UCSD-AML1 (cell line): ENCODE measurements around the gene SOX6.
A peak's percentile ranks its signal among the peaks of the same experiment; 100 is the strongest.

Experiments used
- DNase-seq: peaks from one replicate; lab custom pipeline; 2025; ENCODE audit not compliant: unreplicated experiment; lab: John Stamatoyannopoulos, UW

SOX6 gene

GRCh38 chr11:16321148-16321547, 35.2 kb downstream of the SOX6 start:
- DNase-seq, result no peak

- DNase-seq, result no peak
Measured at GRCh38 chr11:16318320-16318719, 38.0 kb downstream of the SOX6 start.

- DNase-seq, result no peak
Measured at GRCh38 chr11:16317712-16318111, 38.6 kb downstream of the SOX6 start.

DNA sequence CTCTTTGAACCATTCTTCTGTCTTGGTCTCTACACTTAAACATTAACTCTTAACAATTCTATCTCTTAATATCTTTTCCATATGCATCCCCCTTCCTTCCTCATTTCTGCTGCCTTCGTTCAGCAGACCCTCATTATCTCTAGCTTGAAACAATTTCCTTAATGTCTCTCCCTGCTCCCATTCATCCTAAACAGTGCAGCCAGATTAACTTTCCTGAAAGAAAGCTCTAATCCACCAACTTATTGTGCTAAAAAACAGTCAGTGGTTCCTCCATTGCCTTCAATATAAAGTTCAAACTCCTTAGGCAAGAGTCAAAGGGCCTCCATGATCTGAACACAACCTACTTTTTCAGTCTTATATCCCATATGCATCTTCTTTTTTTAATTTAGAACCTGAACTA, 42.5 kb downstream of the SOX6 start:
- DNase-seq, result no peak

DNA sequence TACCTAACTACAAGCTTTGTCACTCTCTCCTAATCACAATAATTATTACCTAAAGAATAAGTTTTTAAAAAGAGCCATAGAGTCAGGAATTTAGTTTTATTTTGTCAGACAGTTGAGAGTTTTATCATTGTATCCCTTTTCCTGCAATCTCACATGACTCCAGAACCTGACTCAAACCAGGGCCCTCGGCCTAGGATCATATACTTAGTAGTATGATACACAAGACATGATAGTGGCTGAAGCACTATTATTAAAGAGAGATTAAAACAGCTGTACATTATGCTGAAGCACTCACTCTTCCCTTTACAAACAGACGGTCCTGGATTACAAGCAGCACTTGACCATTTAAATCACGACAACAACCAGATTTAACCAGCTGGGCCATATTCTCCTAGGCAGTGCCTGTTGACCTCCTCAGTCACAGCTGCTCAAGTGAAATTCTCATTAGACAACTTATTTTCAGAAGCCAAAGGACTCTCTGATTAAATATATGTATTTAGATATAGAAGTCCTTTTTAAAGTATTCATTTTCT, 44.0 kb downstream of the SOX6 start:
- DNase-seq, result no peak

DNA sequence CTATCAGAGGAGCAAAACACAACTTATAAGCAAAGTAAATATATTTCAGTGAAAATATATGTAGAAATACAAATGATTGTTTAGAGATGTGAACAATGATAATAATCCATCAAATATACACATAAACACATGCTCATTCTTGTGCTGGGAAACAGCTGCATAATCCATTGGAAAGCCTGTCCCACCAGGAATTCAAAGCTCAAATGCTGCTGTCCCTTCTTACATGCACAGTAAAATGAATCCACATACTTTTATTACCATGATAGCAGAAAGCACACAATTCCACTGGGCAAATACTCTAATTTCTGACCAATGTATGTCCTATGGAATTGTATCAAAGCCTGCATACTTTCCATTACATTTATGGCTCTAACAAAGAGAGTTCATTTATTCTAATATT, 44.5 kb downstream of the SOX6 start:
- no peak for DNase-seq

DNA sequence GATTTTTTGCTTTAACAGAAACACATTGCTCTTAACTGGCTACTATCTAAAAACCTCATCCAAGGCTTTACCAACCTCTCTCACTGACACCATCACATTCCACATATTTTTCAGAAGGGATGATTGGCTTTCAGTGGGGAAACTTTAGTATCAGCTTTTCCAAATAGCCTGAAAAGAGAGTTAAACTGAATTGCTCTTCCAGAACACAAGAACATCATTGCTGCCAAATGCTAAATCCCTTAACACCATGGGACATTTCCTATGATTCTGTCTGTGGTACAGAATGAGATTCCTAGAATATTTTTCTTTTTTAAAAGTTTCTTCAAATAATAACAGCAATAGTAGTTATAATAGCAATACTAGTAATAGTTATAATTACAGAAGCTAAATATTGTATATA, 45.4 kb downstream of the SOX6 start:
- DNase-seq, result no peak

GRCh38 chr11:16309226-16309625, 47.1 kb downstream of the SOX6 start:
- DNase-seq, result no peak

- no peak for DNase-seq
Measured at GRCh38 chr11:16301462-16301861, 54.9 kb downstream of the SOX6 start.

DNA sequence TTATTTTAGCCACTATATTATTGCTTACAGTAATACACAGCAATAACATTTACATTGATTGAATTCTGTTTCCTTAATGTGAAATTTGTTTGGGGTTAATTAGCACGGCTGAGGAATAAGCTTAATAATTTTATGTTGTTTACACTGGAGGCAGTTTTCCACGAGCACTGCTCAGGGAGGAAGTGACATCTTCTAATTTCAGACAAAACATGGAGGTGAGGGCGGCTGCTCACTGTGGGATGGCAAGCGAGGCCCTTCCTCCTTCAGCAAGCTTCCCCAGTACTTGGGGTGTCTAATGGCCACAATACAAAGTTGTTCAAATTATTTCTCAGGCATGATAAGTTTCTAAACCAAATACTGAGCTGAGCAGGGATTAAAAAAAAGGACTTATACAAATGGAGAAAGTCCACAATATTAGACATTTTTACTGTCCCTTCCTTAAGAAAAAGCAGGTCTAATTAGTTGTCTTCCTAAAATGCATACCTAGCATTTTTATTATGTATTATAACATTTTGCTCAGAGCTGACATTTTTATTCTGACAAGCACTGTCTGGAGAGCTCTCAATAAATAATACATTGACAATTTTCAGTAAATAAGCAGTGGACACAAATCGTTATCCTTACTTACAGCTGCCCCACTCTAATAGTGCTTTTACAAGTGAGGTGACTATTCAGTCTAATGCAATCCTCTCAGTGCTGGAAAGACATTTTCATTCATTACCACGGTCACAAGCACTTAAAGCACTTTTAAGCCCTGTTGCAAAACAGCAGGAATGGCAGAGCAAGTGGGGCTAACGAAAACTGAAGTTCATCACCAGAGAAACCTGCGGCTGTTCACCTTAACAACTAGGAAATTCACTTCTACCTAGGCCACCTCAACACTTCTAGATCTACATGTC, 56.2 kb downstream of the SOX6 start:
- DNase-seq, result no peak

GRCh38 chr11:16299390-16299789, 57.0 kb downstream of the SOX6 start:
- DNase-seq, result no peak

DNA sequence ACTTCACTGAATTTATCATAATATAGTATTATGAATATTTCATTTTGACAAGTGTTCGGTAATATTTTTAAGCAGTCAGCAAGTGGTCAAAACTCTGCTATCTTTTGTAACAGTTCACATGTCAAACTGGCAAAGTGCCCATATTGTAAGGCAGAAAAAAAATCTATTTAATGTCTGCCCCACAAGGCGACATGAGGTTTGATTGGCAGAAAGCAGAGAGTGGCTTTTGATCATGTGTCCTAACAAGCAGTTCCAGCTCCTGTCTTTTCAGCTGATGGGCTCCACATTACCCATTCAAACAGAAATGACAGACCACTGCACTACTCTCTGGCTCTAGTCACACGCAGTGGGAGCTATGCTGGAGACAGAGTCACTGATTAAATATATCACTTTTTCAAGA, 59.0 kb downstream of the SOX6 start:
- peak; percentile 0 for DNase-seq

DNA sequence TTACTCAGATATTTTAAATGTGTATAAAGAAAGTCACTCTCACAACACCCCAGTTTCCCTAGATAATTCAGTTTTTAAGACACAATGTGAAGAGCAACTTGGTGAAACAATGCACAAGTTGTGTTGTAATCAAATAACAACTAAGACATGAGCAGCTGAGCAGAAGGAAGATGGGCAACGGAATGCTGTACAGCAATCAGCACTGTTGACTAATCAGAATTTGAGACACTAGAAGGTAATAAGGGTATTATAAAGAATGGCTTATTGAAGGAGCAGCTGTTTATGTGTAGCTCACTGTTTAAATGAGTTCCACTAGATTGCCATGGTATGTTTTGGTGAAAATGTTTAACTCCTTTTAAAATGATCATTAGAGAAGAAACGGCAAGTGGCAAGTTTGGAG, 60.1 kb downstream of the SOX6 start:
- no peak for DNase-seq

DNA sequence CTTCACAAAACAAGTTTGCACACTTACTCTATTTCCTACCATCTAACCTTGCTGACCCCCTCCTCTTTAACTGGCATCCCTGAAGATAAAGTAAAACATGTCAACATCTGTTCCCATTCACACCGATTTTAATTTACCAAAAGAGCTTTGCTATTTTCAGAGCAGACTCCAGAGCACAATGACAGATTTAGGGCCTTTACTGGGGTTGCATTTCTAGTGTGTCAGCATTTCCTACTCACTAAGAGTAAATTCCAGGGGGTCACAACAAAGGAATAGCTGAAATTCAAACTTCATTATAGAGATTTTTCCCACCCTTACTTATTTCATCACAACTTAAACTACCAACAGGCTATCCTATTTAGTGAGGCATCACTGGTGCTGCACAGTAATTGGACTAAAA, 60.8 kb downstream of the SOX6 start:
- no peak for DNase-seq

- no peak for DNase-seq
Measured at GRCh38 chr11:16293204-16293681, 63.1 kb downstream of the SOX6 start.

DNA sequence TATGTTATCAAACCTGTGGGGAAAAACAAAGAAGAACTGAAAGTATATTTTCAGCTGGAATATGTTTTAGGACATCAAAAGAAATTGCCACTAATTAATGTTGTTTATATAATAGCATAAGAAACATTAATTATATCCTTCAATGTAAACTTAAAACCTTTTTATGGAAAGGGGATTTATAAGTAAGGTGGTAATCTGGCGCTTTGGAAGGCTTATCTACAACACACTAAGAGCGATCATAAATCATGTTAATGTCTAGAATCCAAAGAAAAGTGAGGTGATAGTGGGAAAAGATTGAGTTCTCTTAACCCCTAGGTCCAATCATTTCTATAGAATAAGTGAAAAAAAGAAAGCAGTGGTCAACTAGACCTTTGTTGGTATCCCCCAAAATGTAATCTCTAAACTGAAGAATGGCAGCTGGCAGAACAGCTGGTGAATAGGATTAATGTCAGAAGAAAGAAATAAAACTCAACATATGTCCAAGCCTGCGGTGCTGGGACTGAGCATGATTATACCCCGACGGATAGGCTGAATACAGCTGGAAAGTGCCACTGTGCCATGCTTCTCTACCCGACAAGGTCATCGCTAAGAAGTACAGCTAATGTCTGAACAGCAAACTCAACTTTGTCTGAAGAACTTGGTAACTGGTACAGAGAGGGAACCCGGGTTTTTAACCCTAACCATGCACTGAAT, 64.0 kb downstream of the SOX6 start:
- DNase-seq, result peak; percentile 0

GRCh38 chr11:16291729-16292128, 64.6 kb downstream of the SOX6 start:
- DNase-seq, result no peak

DNA sequence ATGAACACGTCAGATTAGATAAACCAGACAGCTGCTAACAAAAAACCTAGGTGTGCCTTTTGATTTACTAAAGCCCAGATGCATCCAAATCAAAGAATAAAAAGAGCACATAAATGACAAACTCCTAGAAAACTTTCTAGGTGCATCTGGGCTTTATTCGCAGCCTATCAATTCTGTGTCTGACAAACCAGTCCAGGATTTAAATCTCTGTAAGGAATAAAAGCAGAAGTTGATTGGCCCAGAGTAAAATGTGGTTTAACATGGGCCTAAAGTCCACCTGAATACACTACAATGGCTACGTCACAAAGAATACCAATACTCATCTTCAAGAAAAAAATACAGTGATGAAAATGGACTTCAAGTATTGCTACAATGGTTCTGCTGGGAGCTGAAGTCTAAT, 66.8 kb downstream of the SOX6 start:
- DNase-seq, result no peak

DNA sequence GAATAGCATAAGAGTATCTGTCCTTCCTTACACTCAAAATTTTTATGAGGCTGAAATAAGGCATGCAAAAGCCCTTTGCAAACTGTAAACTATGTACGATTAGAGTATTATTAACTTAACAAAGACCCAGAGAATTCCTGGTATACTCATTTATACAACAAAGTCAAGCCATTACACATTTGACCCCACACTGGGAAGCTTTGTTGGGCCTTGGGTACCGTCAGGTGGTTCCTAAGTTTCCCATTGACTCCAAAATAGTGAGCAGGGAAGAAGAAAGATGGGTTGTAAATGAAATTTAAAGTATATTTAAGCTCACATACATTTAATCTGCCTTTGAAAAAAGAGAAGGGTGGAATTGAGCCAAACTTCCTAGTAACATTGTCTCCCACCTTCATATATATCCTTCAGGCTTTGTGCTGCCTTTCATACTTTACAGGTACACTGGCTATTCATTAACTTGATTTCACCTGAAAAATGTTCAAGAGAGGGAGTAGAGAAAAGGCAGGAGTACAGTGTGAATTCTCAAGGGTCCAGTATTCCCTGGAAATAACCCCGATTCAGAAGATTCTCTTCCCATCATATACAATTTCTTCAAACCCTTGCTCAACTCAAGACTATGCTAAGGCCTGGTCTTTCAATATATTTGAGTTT, 68.6 kb downstream of the SOX6 start:
- peak; percentile 0 for DNase-seq

GRCh38 chr11:16286095-16286494, 70.3 kb downstream of the SOX6 start:
- no peak for DNase-seq

GRCh38 chr11:16280256-16280682, 76.1 kb downstream of the SOX6 start:
- no peak for DNase-seq

- no peak for DNase-seq
Measured at GRCh38 chr11:16279524-16279923, 76.8 kb downstream of the SOX6 start.
